HepG2 (cell line): Measurements from ENCODE around the gene PIANP. TPM values are rescaled to one million over a fixed set of nuclear protein-coding genes. Genes with fewer than 3 reads are reported as not detected.
"Not testable (repeated sequence)": the region's sequence is repeated elsewhere in the genome, so short reads cannot be mapped to it uniquely, and the experiment has no call there.

Experiments used
- ATAC-seq: fragments of 200-7000 bp; cut with Tn5 transposase; 3 replicates; pipeline ENCODE4 v1.9.1; 2020; ENCODE audit warnings: mild to moderate bottlenecking, moderate library complexity
- BruUV-seq: library from RNA; stranded (reverse); fragments of 400-500 nt; replicated peaks from 2 replicates; lab custom pipeline; 2021; lab: Mats Ljungman, UMichigan
- CTCF ChIA-PET: fragments of 300-600 bp; formaldehyde crosslinking; extraction: SDS; loops from one replicate; lab custom pipeline; 2021; ENCODE audit warnings: low total read pairs, inconsistent platforms, low intra/inter-chr PET ratio; lab: Yijun Ruan, JAX
- POLR2A ChIA-PET: fragments of 350-600 bp; sonication (Branson Sonifier 250); formaldehyde crosslinking; loops from one replicate; lab custom pipeline; 2020; ENCODE audit warnings: antibody characterized with exemption, inconsistent platforms; lab: Yijun Ruan, JAX
- DNase-seq: peaks from one replicate; pipeline ENCODE4 v3.0.0-alpha.2; 2015; ENCODE audit warnings: low spot score
- FAIRE-seq: peaks from 3 replicates; lab custom pipeline; 2011; peaks lifted over from hg19 to GRCh38; lab: Jason Lieb, UNC
- H2AFZ ChIP-seq: one replicate; pipeline ENCODE4 v1.6.1; 2011; ENCODE audit warnings: low read length, inconsistent platforms
- H3K27ac ChIP-seq: fragments of 300-600 bp; 3 replicates; pipeline ENCODE4 v1.8.0; 2011; ENCODE audit warnings: mixed run types, mild to moderate bottlenecking, mixed read lengths, low read length, inconsistent platforms; ENCODE audit not compliant: insufficient read depth; ENCODE audit errors: extremely low read length
- H3K27me3 ChIP-seq, 2 experiments: fragments of 200-600 bp in 1 of 2; 2 replicates in 1 of 2; 3 replicates in 1 of 2; pipeline versions ENCODE4 v1.6.0 to v1.8.0; 2011; ENCODE audit warnings: low read length in 2 of 2, mild to moderate bottlenecking in 2 of 2, moderate library complexity in 2 of 2, inconsistent platforms in 1 of 2; ENCODE audit not compliant: insufficient read depth in 2 of 2, control insufficient read depth in 1 of 2
- H3K36me3 ChIP-seq, 2 experiments: fragments of 200-600 bp in 1 of 2; replicated peaks in 1 of 2; 2 replicates in 1 of 2; 3 replicates in 1 of 2; pipeline versions ENCODE4 v1.5.1 to v1.8.0; 2011; ENCODE audit warnings: low read length in 2 of 2, inconsistent platforms in 1 of 2; ENCODE audit not compliant: insufficient read depth in 2 of 2, control insufficient read depth in 1 of 2
- H3K4me1 ChIP-seq: 2 replicates; pipeline ENCODE4 v1.5.1; 2012; ENCODE audit warnings: low read length, inconsistent platforms; ENCODE audit not compliant: insufficient read depth
- H3K4me2 ChIP-seq: 2 replicates; pipeline ENCODE4 v1.6.0; 2011; ENCODE audit warnings: low read depth, low read length, inconsistent platforms
- H3K4me3 ChIP-seq, 3 experiments: fragments of 200-600 bp in 1 of 3; sonication (generic), shearing (Covaris generic) in 1 of 3; replicated peaks in 1 of 3; 2 replicates each; pipeline ENCODE4 v1.5.1; 2011 to 2016; ENCODE audit warnings: low read length in 3 of 3, inconsistent platforms in 2 of 3, low read depth in 2 of 3, mild to moderate bottlenecking in 2 of 3, control low read depth in 1 of 3, mixed read lengths in 1 of 3; ENCODE audit not compliant: insufficient read depth in 1 of 3
- H3K79me2 ChIP-seq: one replicate; pipeline ENCODE4 v1.6.1; 2011; ENCODE audit warnings: low read length, inconsistent platforms; ENCODE audit not compliant: insufficient read depth
- H3K9ac ChIP-seq: 2 replicates; pipeline ENCODE4 v1.6.0; 2011; ENCODE audit warnings: mild to moderate bottlenecking, low read depth, low read length, inconsistent platforms; ENCODE audit not compliant: insufficient read depth
- H3K9me3 ChIP-seq: 2 replicates; pipeline ENCODE4 v1.5.1; 2012; ENCODE audit warnings: mild to moderate bottlenecking, low read length
- H4K20me1 ChIP-seq: 2 replicates; pipeline ENCODE4 v1.6.0; 2011; ENCODE audit warnings: inconsistent platforms, mild to moderate bottlenecking, low read length, moderate library complexity; ENCODE audit not compliant: insufficient read depth
- DRAP1 ChIP-seq: IDR thresholded peaks from 2 replicates; pipeline ENCODE4 v1.6.1; 2016; ENCODE audit warnings: missing genetic modification reagents, missing compliant biosample characterization
- ERF ChIP-seq: IDR thresholded peaks from 2 replicates; pipeline ENCODE4 v1.6.1; 2018; ENCODE audit warnings: missing biosample characterization, missing genetic modification reagents
- NFE2 ChIP-seq: sonication (generic); formaldehyde crosslinking; IDR thresholded peaks from 2 replicates; pipeline ENCODE4 v1.4.0; 2020; ENCODE audit warnings: missing genetic modification reagents
- POLR2G ChIP-seq: fragments of 200-400 bp; formaldehyde crosslinking; IDR thresholded peaks from 2 replicates; pipeline ENCODE4 v1.6.1; 2018; ENCODE audit warnings: mild to moderate bottlenecking, low read depth, low read length, moderate library complexity
- TFAP4 ChIP-seq: sonication (generic); IDR thresholded peaks from 2 replicates; pipeline ENCODE4 v1.6.1; 2016; ENCODE audit warnings: low read depth, borderline replicate concordance
- WGBS: methylation state at CpG from one replicate; pipeline ENCODE4 v1.1.6; 2017; ENCODE audit warnings: low lambda C conversion rate; 5-methylcytosine and 5-hydroxymethylcytosine counted together
- in situ Hi-C: cut with HindIII; loops from 2 replicates; pipeline ENCODE4 v1.10.0; 2017; ENCODE audit warnings: low pct_unique_long_range_greater_than_20kb; ENCODE audit not compliant: extremely low pct_ligation_motif_present
- intact Hi-C: fragments of 100-400 bp; cut with micrococcal nuclease; formaldehyde crosslinking; loops from one replicate; pipeline ENCODE4 v1.10.0; 2022; ENCODE audit not compliant: unreplicated experiment
- polyA plus RNA-seq, 8 experiments: library from polyadenylated mRNA; depleted of rRNA in 3 of 8; stranded (reverse) in 7 of 8; unstranded in 1 of 8; fragments of >200 nt; fragmentation: Illumina TruSeq in 4 of 8; extraction: Trizol in 4 of 8; gene quantifications; 2 replicates each; pipeline versions ENCODE4 v1.2.1 to v1.2.3, GENCODE V29; 2011 to 2016; ENCODE audit warnings: low read depth in 4 of 8, missing spikeins in 1 of 8, mixed read lengths in 1 of 8; ENCODE audit not compliant: insufficient read depth in 1 of 8
- total RNA-seq, 5 experiments: library from RNA; depleted of rRNA; stranded (reverse); fragments of >200 nt; fragmentation: Illumina TruSeq; extraction: Trizol; gene quantifications; 2 replicates each; pipeline ENCODE4 v1.2.3, GENCODE V29; 2016; ENCODE audit warnings: low read depth in 1 of 5

Gene PIANP
- total and polyA plus RNA-seq, 2 of the 13 experiments (the other 11 are each of a cell fraction or from before 2014, with no cell fraction given), result not detected

DNA sequence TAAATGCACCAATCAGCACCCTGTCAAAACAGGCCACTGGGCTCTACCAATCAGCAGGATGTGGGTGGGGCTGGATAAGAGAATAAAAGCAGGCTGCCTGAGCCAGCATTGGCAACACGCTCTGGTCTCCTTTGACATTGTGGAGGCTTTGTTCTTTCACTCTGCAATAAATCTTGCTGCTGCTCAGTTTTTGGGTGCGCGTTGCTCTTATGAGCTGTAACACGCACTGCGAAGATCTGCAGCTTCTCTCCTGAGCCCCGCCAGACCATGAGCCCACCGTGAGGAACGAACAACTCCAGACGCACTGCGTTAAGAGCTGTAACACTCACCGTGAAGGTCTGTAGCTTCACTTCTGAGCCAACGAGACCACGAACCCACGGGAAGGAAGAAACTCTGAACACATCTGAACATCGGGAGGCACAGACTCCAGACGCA is 8.4 kb upstream of the PIANP start (continued):
- TF ChIP-seq NFE2 (CRISPR knock-in tag) (no peak), TFAP4 (no peak), DRAP1 (CRISPR knock-in tag) (0 out of 2 replicates have a peak, but pooled peaks have one; percentile 27), ERF (CRISPR knock-in tag) (no peak), POLR2G (0 out of 2 replicates have a peak, but pooled peaks have one; percentile 24)

- FAIRE-seq, H3K4me2 ChIP-seq, H3K9me3 ChIP-seq, H3K27ac ChIP-seq, in situ Hi-C loops, H3K79me2 ChIP-seq, H3K27me3 ChIP-seq, intact Hi-C loops, DNase-seq, H3K9ac ChIP-seq, BruUV-seq, H3K36me3 ChIP-seq, H4K20me1 ChIP-seq, H3K4me3 ChIP-seq, ATAC-seq, CTCF ChIA-PET, H2AFZ ChIP-seq, H3K4me1 ChIP-seq: not testable (repeated sequence)
- no CpG with 5 or more reads among the region's 21 CpGs for WGBS
- POLR2A ChIA-PET, result interaction anchor here (2.6 kb wide), 1 partner anchor 15 kb away, joined by 9 read pairs; the partner anchor contains the start of gene COPS7A
Observed at GRCh38 chr12:6708351-6708750, 7.7 kb upstream of the PIANP start.
